ENCODE data around the gene PPID. TPM values are rescaled to one million over a fixed set of nuclear protein-coding genes. Genes with fewer than 3 reads are reported as not detected.

The PPID gene
- total and polyA plus RNA-seq, 9 of the 15 experiments (the other 6 are each of a cell fraction or from before 2014, with no cell fraction given) = 46.5 to 160 (median 98.6) TPM

GRCh38 chr4:158671915-158672806 lies 51.0 kb downstream of the PPID start, which contains the start of gene ETFDH (continued):
- TF ChIP-seq ZBTB40 (IDR thresholded peaks at IDR 0.05) = peak; percentile 78
- no peak for TF ChIP-seq ZBTB40 (CRISPR knock-in tag; IDR thresholded peaks at IDR 0.05)
- TF ChIP-seq SRSF9 (IDR thresholded peaks at IDR 0.05; ENCODE audit: borderline replicate concordance, low read depth, low read length) = no peak
- TF ChIP-seq CBFA2T2 (conservative IDR thresholded peaks at IDR 0.05) = no peak
- peak in 1 of 3 experiments; percentile 81; a peak in 2 of 6 replicates for TF ChIP-seq ZBTB11 (CRISPR knock-in tag; IDR thresholded peaks at IDR 0.05)
- TF ChIP-seq DACH1 (IDR thresholded peaks at IDR 0.05; ENCODE audit: partially characterized antibody) = peak; percentile 62
- TF ChIP-seq TAF15 (IDR thresholded peaks at IDR 0.05; ENCODE audit: low read depth, low read length) = no peak
- peak; percentile 90 for TF ChIP-seq TAF1 (IDR thresholded peaks at IDR 0.05; ENCODE audit: control insufficient read depth, extremely low read depth, insufficient read depth, low read length, severe bottlenecking)
- no peak for TF ChIP-seq ZNF445 (CRISPR knock-in tag; IDR thresholded peaks at IDR 0.05; ENCODE audit: low read depth)
- TF ChIP-seq UBTF (IDR thresholded peaks at IDR 0.05; ENCODE audit: borderline replicate concordance in 1 of 2, low read depth in 2 of 2, low read length in 2 of 2) = peak in 1 of 2 experiments; percentile 86; a peak in 2 of 4 replicates
